ENCODE measurements around the gene CCDC57. TPM values are rescaled to one million over a fixed set of nuclear protein-coding genes. Genes with fewer than 3 reads are reported as not detected.

Gene CCDC57
- total RNA-seq, 2 donors from 2014 or later = 57.6 to 62.8 TPM

DNA sequence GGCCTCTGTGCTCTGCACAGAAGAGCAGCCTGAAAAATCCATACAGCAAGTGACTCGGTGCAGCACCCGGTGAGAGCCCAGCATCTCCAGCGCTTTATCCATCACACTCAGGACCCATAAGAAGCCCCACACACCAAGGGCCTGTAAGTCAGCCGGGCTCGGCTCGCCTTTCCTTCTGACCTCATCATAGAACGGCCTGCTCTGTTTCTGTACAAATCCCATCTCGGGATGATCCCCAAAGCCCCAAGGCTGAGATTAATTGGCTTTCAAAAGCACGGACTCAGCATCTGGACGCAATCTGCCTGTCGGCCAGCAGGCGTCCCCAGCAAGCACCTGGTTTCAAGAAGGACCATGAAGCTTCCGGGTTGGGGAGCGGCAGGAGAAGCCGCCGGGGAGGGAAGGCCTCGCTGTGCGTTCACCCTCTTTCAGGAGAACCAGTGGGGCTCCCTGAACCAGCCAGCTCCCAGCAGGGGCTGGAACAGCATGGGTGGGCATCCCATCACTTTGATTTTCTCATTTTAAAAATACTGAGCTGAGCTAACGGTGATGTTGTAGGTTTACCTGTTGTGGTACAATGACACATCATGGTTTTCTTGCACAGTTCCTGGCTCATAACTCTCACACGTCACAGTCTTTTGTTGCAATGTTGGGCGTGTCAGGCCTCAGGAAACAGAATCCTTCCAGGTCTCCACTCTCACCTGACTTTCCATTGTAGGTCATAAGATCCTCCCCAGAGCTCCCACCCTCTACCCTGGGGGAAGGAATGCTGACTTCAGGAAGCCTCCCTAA is 6.7 kb downstream of the CCDC57 start:
- 17% methylated on average over 21 of the region's 21 CpGs for WGBS
- Histone ChIP-seq H3K4me1 (replicated peaks) (no peaks in the 10 kb centered on the region), H3K9me3 (no peaks in the 10 kb centered on the region), H3K27ac (peak overlapping the region; percentile 79 to 82), H3K4me3 (no peak overlapping the region), H3K36me3 (no peaks in the 10 kb centered on the region), H3K27me3 (replicated peaks; ENCODE audit: insufficient read depth) (no peaks in the 10 kb centered on the region)
- intact Hi-C loops (cut with DNase I) = loop anchor here (5.0 to 10.0 kb wide), 2 partner anchors 116 to 209 kb away; partner anchors contain the start of genes HEXD and OGFOD3
- TF ChIP-seq CTCF (IDR thresholded peaks at IDR 0.05) (peak; percentile 80 to 97 (median 88)), POLR2AphosphoS5 (IDR thresholded peaks at IDR 0.05) (peak; percentile 90), POLR2A (IDR thresholded peaks at IDR 0.05) (no peak)
- peak; percentile 85 for DNase-seq (ENCODE audit: low spot score)

DNA sequence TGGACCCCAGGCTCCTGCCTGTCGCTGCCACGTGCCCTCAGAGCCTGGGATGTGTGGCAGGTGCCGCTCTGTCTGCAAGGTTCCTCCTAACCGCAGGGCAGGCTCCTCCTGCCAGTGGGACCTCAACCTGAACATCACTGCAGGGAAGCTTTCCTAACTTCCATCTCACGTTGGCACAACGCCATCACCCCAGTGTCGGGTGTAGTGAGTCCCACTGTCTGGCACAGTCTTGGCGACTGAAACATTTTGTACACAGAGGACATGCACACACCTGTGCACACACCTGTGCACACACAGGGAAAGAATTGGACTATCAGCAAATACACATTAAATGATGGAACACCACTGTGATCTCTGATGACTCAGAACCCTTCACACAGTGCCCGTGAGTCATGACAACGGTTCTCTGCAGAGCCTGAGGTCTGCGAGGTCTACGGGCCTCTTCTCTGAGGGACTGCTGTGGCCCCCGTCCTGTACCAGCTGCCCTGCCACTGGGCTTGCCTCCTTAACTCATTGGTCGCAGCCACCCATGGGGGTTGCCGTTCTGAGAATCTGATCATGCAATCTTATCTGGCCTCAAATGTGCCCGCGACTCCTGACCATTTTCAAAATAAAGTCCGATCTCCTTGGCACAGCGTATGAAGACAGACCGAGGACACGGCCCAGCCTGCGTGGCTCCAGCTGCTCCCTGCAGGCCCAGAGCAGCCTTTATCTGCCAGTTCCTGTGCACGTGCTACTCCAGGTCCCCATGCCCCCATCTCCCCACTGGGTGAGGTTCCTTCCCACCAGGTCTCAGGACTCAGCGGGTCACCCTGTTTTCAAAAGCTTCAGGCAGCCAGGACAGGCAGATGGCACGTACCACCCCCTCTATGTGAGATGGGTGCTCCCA is 7.6 kb downstream of the CCDC57 start:
- no peaks in the 10 kb centered on the region for H3K36me3 ChIP-seq
- no peaks in the 10 kb centered on the region for H3K27me3 ChIP-seq (replicated peaks; ENCODE audit: insufficient read depth)
- H3K27ac ChIP-seq = peak overlapping the region; percentile 79 to 82
- intact Hi-C loops (cut with DNase I) = loop anchor here (5.0 to 10.0 kb wide), 2 partner anchors 117 to 210 kb away; partner anchors contain the start of genes HEXD and OGFOD3
- DNase-seq (ENCODE audit: low spot score) = no peak
- no peak overlapping the region for H3K4me3 ChIP-seq
- H3K9me3 ChIP-seq = no peaks in the 10 kb centered on the region
- 54% methylated on average over 25 of the region's 25 CpGs for WGBS
- H3K4me1 ChIP-seq (replicated peaks) = no peaks in the 10 kb centered on the region
- TF ChIP-seq CTCF (IDR thresholded peaks at IDR 0.05) (no peak), POLR2AphosphoS5 (IDR thresholded peaks at IDR 0.05) (no peak), POLR2A (IDR thresholded peaks at IDR 0.05) (no peak)

- no peaks in the 10 kb centered on the region for H3K27me3 ChIP-seq (replicated peaks; ENCODE audit: insufficient read depth)
- H3K9me3 ChIP-seq = no peaks in the 10 kb centered on the region
- no peaks in the 10 kb centered on the region for H3K36me3 ChIP-seq
- TF ChIP-seq POLR2A (IDR thresholded peaks at IDR 0.05) = no peak
- TF ChIP-seq POLR2AphosphoS5 (IDR thresholded peaks at IDR 0.05) = no peak
- TF ChIP-seq CTCF (IDR thresholded peaks at IDR 0.05) = no peak
- intact Hi-C loops (cut with DNase I) = loop anchor here (10.0 kb wide), 1 partner anchor 211 kb away; the partner anchor contains the start of genes HEXD and OGFOD3
- DNase-seq (ENCODE audit: low spot score) = no peak
- no peak overlapping the region for H3K27ac ChIP-seq
- 94% methylated on average over 19 of the region's 19 CpGs for WGBS
- no peak overlapping the region for H3K4me3 ChIP-seq
- H3K4me1 ChIP-seq (replicated peaks) = no peaks in the 10 kb centered on the region
These were observed 8.7 kb downstream of the CCDC57 start for GRCh38 chr17:82203920-82204319.

- H3K9me3 ChIP-seq = no peaks in the 10 kb centered on the region
- no peaks in the 10 kb centered on the region for H3K4me1 ChIP-seq (replicated peaks)
- H3K36me3 ChIP-seq = no peaks in the 10 kb centered on the region
- no peak for DNase-seq (ENCODE audit: low spot score)
- H3K27ac ChIP-seq = no peak overlapping the region
- intact Hi-C loops (cut with DNase I) = loop anchor here (10.0 kb wide), 1 partner anchor 212 kb away; the partner anchor contains the start of genes HEXD and OGFOD3
- no peaks in the 10 kb centered on the region for H3K27me3 ChIP-seq (replicated peaks; ENCODE audit: insufficient read depth)
- 72% methylated on average over 10 of the region's 10 CpGs for WGBS
- no peak overlapping the region for H3K4me3 ChIP-seq
- TF ChIP-seq POLR2A (IDR thresholded peaks at IDR 0.05) (no peak), POLR2AphosphoS5 (IDR thresholded peaks at IDR 0.05) (no peak), CTCF (IDR thresholded peaks at IDR 0.05) (no peak)
These were observed 9.7 kb downstream of the CCDC57 start for GRCh38 chr17:82202981-82203380.
